MG63 (cell line): Measurements from ENCODE around the gene GAB2. TPM values are rescaled to one million over a fixed set of nuclear protein-coding genes. Genes with fewer than 3 reads are reported as not detected.

Experiments
- DNase-seq: peaks from one replicate; pipeline ENCODE4 v3.0.0-alpha.2; 2020
- H3K27me3 ChIP-seq: fragments of 250-450 bp; sonication (Bioruptor Pico); 2 replicates; pipeline ENCODE4 v1.5.1; 2020; ENCODE audit warnings: mild to moderate bottlenecking, moderate library complexity
- H3K36me3 ChIP-seq: fragments of 250-450 bp; sonication (Bioruptor Pico); 2 replicates; pipeline ENCODE4 v1.5.1; 2020; ENCODE audit warnings: mild to moderate bottlenecking, moderate library complexity
- H3K4me3 ChIP-seq: fragments of 250-450 bp; sonication (Bioruptor Pico); 2 replicates; pipeline ENCODE4 v1.5.1; 2020; ENCODE audit warnings: mild to moderate bottlenecking, moderate library complexity
- H3K9me3 ChIP-seq: fragments of 250-450 bp; sonication (Bioruptor Pico); 2 replicates; pipeline ENCODE4 v1.5.1; 2020; ENCODE audit warnings: mild to moderate bottlenecking, moderate library complexity
- total RNA-seq: library from RNA; depleted of rRNA; stranded (reverse); fragments of >200 nt; shearing (Covaris generic); gene quantifications from 2 replicates; pipeline ENCODE4 v1.2.3, GENCODE V29; 2014; ENCODE audit warnings: low replicate concordance

The GAB2 gene
- total RNA-seq, 1 experiment from 2014 or later, result under 0.01 TPM

- peaks cover 2% of the 10 kb centered on the region; the same call in 1 of the 2 replicates for H3K27me3 ChIP-seq
- DNase-seq, result no peak
- no peaks in the 10 kb centered on the region for H3K9me3 ChIP-seq
- no peaks in the 10 kb centered on the region for H3K36me3 ChIP-seq
- no peak overlapping the region for H3K4me3 ChIP-seq
These were observed 31.2 kb downstream of the GAB2 start for GRCh38 chr11:78386215-78386941.

- H3K27me3 ChIP-seq, result peaks cover 2% of the 10 kb centered on the region; the same call in 1 of the 2 replicates
- no peaks in the 10 kb centered on the region for H3K36me3 ChIP-seq
- no peaks in the 10 kb centered on the region for H3K9me3 ChIP-seq
- H3K4me3 ChIP-seq, result no peak overlapping the region
- no peak for DNase-seq
These were observed 32.4 kb downstream of the GAB2 start for GRCh38 chr11:78385205-78385604.

- H3K36me3 ChIP-seq, result no peaks in the 10 kb centered on the region
- H3K9me3 ChIP-seq, result no peaks in the 10 kb centered on the region
- no peak overlapping the region for H3K4me3 ChIP-seq
- peaks cover 4% of the 10 kb centered on the region; the same call in 1 of the 2 replicates for H3K27me3 ChIP-seq
- no peak for DNase-seq
These were observed 33.4 kb downstream of the GAB2 start for GRCh38 chr11:78384231-78384630.

DNA sequence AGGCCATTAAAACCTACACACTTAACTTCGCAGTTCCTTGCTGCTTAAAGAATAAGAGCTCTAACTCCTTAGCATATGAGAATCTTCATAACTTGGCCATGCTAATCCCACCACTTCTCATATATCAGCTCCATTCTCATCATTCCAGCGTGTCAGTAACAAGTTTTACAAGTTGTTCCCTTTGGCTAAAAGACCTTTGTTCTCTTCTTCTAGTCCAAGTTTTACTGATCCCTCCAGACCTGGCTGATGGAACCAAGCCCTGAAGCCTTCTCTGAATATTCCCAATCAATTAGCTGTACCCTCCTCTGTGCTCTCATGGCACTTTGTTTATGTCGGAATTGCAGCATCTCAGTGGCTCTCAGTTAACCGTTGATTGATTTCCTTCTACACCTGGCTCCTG is 35.8 kb downstream of the GAB2 start:
- no peaks in the 10 kb centered on the region for H3K36me3 ChIP-seq
- no peaks in the 10 kb centered on the region for H3K9me3 ChIP-seq
- peaks cover 4% of the 10 kb centered on the region; the same call in 1 of the 2 replicates for H3K27me3 ChIP-seq
- DNase-seq, result no peak
- H3K4me3 ChIP-seq, result no peak overlapping the region

DNA sequence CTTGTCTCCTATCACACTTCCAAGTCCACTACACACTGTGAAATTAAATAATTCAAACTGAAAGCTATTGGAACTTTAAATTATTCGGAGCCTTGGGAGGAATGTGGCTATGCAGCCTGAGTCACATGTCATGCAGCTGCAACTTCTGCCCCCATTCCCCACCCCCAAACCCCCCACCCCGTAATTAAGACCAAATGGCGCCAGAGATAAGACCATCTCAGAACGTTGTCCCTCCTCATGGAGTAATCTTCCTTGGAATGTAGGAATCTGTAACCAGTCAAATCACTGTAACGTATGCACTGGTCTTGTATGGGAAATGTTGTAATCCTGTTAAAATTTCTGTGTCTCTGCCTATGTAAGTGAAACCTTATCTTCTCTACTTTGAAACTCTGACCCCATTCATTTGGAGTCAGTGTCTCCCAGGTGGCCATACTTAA is 37.0 kb downstream of the GAB2 start:
- no peaks in the 10 kb centered on the region for H3K36me3 ChIP-seq
- no peaks in the 10 kb centered on the region for H3K9me3 ChIP-seq
- H3K27me3 ChIP-seq, result peaks cover 12% of the 10 kb centered on the region
- no peak for DNase-seq
- no peak overlapping the region for H3K4me3 ChIP-seq

DNA sequence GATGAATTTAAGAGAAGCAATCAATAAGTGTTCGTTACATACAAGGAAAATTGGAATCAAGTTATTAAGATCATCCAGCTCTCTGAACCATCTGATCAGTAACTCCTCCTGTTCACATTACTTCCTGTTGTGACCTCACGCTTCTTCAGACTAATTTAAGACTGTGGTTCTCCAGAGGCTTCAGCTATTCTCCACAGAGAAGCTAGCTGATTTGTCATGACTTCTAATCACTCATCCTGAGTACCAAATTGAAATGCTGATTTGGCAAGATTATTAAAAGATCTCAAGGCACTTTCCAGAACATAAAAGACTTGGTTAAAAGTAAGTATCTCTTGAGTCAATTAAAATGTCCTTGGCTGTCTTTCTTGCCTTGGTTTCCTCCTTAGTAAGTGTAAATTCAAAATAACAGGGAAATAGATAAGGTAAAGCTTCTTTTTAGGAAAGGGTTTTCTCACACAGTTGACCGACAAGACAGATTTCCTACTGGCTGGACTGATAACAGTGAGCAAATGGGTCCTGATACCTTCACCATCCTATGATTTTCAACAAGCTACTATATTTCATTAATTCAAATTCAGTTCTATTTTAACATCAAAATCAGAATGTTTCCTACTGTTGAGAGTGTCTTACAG is 38.5 kb downstream of the GAB2 start:
- no peaks in the 10 kb centered on the region for H3K36me3 ChIP-seq
- no peak for DNase-seq
- peaks cover 13% of the 10 kb centered on the region for H3K27me3 ChIP-seq
- no peak overlapping the region for H3K4me3 ChIP-seq
- no peaks in the 10 kb centered on the region for H3K9me3 ChIP-seq

DNA sequence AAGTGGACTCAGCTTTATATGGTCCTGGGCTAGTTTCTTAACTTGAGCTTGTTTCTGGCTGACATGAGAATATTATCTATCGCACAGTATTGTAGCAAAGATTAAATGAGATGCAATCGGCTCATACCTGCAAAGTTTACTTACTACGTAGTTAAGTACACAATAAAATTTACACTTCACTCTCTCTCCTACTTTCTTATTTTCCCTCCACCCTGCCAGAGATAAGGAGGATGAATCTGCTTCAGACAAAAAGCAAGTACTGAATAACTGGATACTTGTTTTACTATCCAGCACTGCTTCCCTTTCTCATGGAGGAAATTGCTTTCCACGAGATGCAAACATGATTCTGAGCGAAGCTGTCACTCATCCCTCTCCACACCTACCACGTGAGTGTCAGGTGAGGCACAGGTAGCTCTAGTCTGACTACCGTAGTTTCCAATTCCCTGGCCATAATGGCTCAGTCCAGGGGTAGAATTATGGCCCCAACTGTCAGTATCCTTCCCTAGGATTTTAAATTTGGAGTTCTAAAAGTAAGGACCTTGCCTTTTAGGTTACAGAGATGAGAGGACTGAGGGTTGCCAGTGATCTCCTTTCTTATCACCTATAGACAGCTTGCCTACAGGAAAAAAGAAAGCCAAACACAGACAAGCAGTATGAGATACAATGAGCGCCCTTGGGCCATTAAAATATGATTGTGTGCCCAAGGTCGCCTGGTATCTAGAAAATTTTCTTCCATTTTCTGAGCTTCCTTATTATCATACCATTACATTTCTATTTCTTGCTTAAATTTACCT is 39.8 kb downstream of the GAB2 start:
- DNase-seq, result no peak
- H3K4me3 ChIP-seq, result no peak overlapping the region
- H3K27me3 ChIP-seq, result peaks cover 13% of the 10 kb centered on the region
- no peaks in the 10 kb centered on the region for H3K9me3 ChIP-seq
- no peaks in the 10 kb centered on the region for H3K36me3 ChIP-seq

DNA sequence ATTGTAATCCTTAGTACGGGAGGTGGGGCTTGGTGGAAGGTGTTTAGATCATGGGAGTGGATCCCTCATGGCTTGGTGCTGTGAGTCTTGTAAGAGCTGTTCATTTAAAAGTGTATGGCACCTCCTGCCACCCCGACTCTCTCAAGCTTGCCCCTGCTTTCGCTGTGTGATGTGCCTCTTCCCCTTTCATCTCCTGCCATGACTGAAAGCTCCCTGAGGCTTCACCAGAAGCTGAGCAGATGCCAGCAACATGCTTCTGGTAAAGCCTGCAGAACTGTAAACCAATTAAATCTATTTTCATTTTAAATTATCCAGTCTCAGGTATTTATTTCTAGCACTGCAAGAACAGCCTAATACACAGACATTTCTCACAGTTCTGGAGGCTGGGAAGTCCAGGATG is 40.8 kb downstream of the GAB2 start:
- no peak overlapping the region for H3K4me3 ChIP-seq
- peaks cover 13% of the 10 kb centered on the region for H3K27me3 ChIP-seq
- H3K36me3 ChIP-seq, result no peaks in the 10 kb centered on the region
- no peak for DNase-seq
- H3K9me3 ChIP-seq, result no peaks in the 10 kb centered on the region

GRCh38 chr11:78374917-78375316 is 42.7 kb downstream of the GAB2 start:
- Histone ChIP-seq H3K9me3 (no peaks in the 10 kb centered on the region), H3K36me3 (no peaks in the 10 kb centered on the region), H3K4me3 (no peak overlapping the region), H3K27me3 (peaks cover 11% of the 10 kb centered on the region)
- no peak for DNase-seq

DNA sequence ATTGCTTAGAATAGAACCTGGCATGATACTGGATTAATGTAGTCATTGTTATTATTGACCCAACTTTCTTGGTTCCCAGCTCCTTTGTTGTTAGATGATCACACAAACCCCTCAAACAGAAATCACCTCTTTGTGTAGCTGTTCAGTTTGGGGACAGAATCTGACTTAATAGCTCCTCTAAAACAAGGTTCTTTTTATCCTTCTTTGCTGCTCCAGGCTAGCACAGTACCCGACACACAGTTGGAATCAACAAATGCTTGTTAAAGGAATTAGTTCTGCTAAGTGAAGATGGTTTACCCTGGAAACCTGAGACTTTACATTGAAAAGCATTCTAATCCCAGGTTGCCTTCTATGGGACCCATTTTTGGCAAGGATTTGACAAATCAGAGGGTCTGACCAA is 43.9 kb downstream of the GAB2 start:
- Histone ChIP-seq H3K4me3 (no peak overlapping the region), H3K27me3 (peaks cover 9% of the 10 kb centered on the region; the same call in 1 of the 2 replicates), H3K36me3 (no peaks in the 10 kb centered on the region), H3K9me3 (no peaks in the 10 kb centered on the region)
- DNase-seq, result no peak

- H3K9me3 ChIP-seq, result no peaks in the 10 kb centered on the region
These were observed 45.4 kb downstream of the GAB2 start for GRCh38 chr11:78372114-78372768.

GRCh38 chr11:78371221-78371891 is 46.3 kb downstream of the GAB2 start:
- Histone ChIP-seq H3K4me3 (no peak overlapping the region), H3K36me3 (no peaks in the 10 kb centered on the region), H3K9me3 (no peaks in the 10 kb centered on the region), H3K27me3 (peaks cover 8% of the 10 kb centered on the region; the same call in 1 of the 2 replicates)
- DNase-seq, result no peak

More at GRCh38 chr11:78372114-78372768, 45.4 kb downstream of the GAB2 start:
- Histone ChIP-seq H3K36me3 (no peaks in the 10 kb centered on the region), H3K4me3 (no peak overlapping the region), H3K27me3 (peaks cover 9% of the 10 kb centered on the region; the same call in 1 of the 2 replicates)
- no peak for DNase-seq

DNA sequence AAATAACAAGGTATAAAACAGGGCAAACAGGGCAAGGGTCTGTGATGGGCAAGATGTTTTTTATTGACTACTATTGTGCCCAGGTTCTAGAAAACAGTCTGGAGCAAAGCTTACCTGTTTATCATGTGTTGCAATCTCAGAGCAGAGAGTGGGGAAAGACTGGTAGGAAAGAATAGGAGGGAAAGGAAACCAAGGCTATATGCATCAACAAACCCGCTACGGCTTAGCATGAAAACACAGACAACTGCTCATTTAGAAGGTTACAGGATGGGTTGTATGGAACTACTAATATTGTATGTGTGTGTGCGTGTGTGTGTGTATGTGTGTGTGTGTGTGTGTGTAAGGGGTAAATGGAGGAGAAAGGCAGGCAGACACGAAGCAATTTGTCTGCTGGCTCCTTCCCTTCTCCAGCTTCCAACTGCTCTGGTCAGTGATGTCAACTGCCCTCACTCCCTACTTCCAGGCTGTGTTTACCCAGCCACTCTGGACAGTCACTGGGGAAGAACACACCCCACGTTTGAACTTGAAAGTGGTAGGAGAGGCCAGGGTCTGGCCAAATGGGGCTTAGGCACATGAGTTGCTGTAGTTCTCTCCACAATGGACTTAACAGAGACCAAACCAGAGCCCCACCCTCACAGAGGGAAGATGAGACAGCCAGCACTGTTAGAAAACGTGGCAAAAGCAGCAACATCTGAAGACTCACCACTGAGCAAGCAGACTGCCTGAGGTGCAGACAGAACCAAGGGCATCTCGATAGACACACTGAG is 47.0 kb downstream of the GAB2 start:
- DNase-seq, result no peak
- Histone ChIP-seq H3K27me3 (0 out of 2 replicates have a peak, but pooled peaks cover 1% of the 10 kb centered on the region), H3K36me3 (no peaks in the 10 kb centered on the region), H3K4me3 (no peak overlapping the region), H3K9me3 (no peaks in the 10 kb centered on the region)

- peaks cover 2% of the 10 kb centered on the region; the same call in 1 of the 2 replicates for H3K27me3 ChIP-seq
- no peaks in the 10 kb centered on the region for H3K9me3 ChIP-seq
- no peak overlapping the region for H3K4me3 ChIP-seq
- no peaks in the 10 kb centered on the region for H3K36me3 ChIP-seq
- peak; percentile 44 for DNase-seq
These were observed 52.2 kb downstream of the GAB2 start for GRCh38 chr11:78365381-78365792.

DNA sequence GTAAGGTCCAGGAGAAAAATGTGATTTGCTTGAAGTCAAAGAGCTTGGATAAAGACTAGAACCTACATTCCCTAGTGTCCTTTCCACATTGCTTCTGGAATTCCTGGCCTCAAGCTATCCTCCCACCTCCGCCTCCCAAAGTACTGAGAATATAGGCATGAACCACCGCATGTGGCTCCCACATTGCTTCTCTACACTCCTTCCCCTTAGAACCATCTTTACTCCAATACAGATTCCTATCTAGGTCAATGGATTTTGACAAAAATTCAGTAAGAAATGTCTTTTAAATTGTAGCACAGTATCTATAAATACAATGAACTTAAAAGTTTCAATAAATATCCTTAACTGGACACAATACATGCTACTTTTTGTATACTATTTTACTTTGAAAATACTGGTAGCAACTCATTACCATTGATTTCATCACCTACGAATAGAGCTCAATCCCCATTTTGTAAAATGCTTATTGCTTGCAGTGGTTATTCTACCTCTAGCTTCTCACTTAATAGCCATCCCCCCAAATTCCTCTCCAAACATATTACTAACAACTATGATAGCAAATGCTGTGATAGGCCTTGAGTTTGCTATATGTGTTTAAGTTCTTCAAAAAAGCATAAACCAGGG is 53.4 kb downstream of the GAB2 start:
- Histone ChIP-seq H3K36me3 (no peaks in the 10 kb centered on the region), H3K27me3 (peaks cover 2% of the 10 kb centered on the region; the same call in 1 of the 2 replicates), H3K9me3 (no peaks in the 10 kb centered on the region), H3K4me3 (no peak overlapping the region)
- DNase-seq, result no peak
